ENCODE data around the gene ZNF454. TPM values are rescaled to one million over a fixed set of nuclear protein-coding genes. Genes with fewer than 3 reads are reported as not detected.

ZNF454 gene
- 0.53 and 8.1 TPM in 2 replicates for total RNA-seq

DNA sequence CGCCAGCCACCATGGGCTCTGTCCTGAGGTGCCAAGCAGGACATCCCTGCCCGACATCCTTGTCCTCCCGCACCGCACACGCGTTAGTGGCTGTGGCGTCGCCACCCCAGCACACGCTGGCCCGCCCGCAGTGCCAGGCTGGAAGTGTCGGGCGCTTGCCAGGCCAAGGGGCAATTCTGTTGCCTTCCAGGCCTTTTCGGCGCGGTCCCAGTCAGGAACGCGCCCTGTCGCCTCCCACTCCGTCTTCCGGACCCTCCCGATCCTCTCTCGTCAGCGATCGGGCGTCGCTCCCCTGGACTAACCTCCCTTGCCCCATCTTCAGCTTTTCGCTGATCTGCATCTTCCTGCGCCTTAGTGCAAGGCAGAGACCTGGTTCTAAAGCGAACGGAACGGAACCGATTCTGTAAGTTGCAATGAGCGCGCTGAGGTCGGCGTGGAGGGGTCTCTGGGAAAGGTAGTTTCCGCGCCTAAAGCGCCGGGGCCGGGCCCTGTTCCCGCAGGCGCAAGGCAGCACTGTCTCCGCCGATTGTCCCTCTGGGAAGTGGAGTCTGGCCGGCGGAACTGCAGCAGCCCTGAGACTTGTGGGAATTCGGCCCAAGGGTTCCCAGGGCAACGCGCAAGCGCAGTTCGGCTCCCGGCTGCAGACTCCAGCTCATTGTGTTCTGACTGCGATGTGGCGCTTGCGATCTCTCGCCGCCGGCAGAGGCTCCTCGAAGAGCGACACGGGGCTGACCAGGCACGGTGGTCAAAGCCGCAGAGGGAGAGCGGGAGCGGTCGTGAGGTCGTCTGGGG, at the start of gene ZNF454:
Gene ZNF454 (plus strand): TSS at position 630 of the 792 bp plus-strand sequence. CDS start 1,594 bp downstream, outside the sequence.

GRCh38 chr5:178895615-178896571, 45.1 kb upstream of the ZNF454 start, which contains the start of gene ZFP2:
Gene ZFP2, plus strand, starts transcription at chr5:178895913. Its CDS starts 35,401 bp downstream, at chr5:178931314.

GRCh38 chr5:178994580-178995340, 53.8 kb downstream of the ZNF454 start, which contains the start of gene GRM6:
Gene GRM6, minus strand, starts transcription at chr5:178995320. Its CDS starts 376 bp downstream, at chr5:178994944.

Other genes with a start within 250 kb of the ZNF454 start
- gene ZNF354A, start 210.5 kb upstream of the ZNF454 start, total RNA-seq, result 5.3 and 6.1 TPM in 2 replicates
- gene ZNF354B, start 81.2 kb upstream of the ZNF454 start, total RNA-seq, result 3.0 and 5.8 TPM in 2 replicates
- gene ZFP2, start 45.3 kb upstream of the ZNF454 start, total RNA-seq, result 0.18 and 0.58 TPM in 2 replicates
- not detected in 2 replicates for gene GRM6, start 54.1 kb downstream of the ZNF454 start, total RNA-seq
- gene ZNF879, start 82.6 kb downstream of the ZNF454 start, total RNA-seq, result 1.9 and 2.9 TPM in 2 replicates
- gene ZNF354C, start 119.2 kb downstream of the ZNF454 start, total RNA-seq, result 2.9 and 4.1 TPM in 2 replicates

All from myometrial cell (primary cell).